T-helper 22 cell (primary cell): ENCODE data around the gene UGT1A4.
"Not testable (repeated sequence)": the region's sequence is repeated elsewhere in the genome, so short reads cannot be mapped to it uniquely, and the experiment has no call there.

Experiments
- DNase-seq: peaks from one replicate; pipeline ENCODE4 v3.0.0-alpha.2; 2020; ENCODE audit warnings: low read depth

UGT1A4 gene

GRCh38 chr2:233700028-233700635 lies 18.4 kb upstream of the UGT1A4 start:
- DNase-seq = no peak

- not testable (repeated sequence) for DNase-seq
These were observed 17.7 kb upstream of the UGT1A4 start for GRCh38 chr2:233700842-233701241.

- DNase-seq = no peak
These were observed 16.3 kb upstream of the UGT1A4 start for GRCh38 chr2:233702238-233702637.

GRCh38 chr2:233705911-233706506 lies 12.5 kb upstream of the UGT1A4 start:
- no peak for DNase-seq

- DNase-seq = no peak
These were observed 11.8 kb upstream of the UGT1A4 start for GRCh38 chr2:233706720-233707119.

- no peak for DNase-seq
These were observed 10.4 kb upstream of the UGT1A4 start for GRCh38 chr2:233707940-233708644.

GRCh38 chr2:233708942-233709341 lies 9.6 kb upstream of the UGT1A4 start:
- DNase-seq = no peak

- DNase-seq = peak; percentile 7
These were observed 7.1 kb upstream of the UGT1A4 start for GRCh38 chr2:233711312-233712008.

- no peak for DNase-seq
These were observed 5.8 kb upstream of the UGT1A4 start, which contains the start of gene UGT1A5 for GRCh38 chr2:233712611-233713261. UGT1A5 (plus strand) TSS chr2:233712907; CDS start chr2:233712992, 85 bp downstream.

- DNase-seq = no peak
These were observed 5.3 kb upstream of the UGT1A4 start for GRCh38 chr2:233713262-233713615.

GRCh38 chr2:233714121-233714520 lies 4.4 kb upstream of the UGT1A4 start:
- no peak for DNase-seq

- no peak for DNase-seq
These were observed 10.3 kb downstream of the UGT1A4 start, which contains the start of gene UGT1A3 for GRCh38 chr2:233728723-233729301. UGT1A3 (plus strand) TSS chr2:233729042; CDS start chr2:233729127, 85 bp downstream.

GRCh38 chr2:233736868-233737653 lies 18.5 kb downstream of the UGT1A4 start:
- not testable (repeated sequence) for DNase-seq

GRCh38 chr2:233740870-233741269 lies 22.3 kb downstream of the UGT1A4 start:
- no peak for DNase-seq

GRCh38 chr2:233743464-233744259 lies 25.1 kb downstream of the UGT1A4 start:
- DNase-seq = no peak

GRCh38 chr2:233745073-233745755 lies 26.7 kb downstream of the UGT1A4 start:
- DNase-seq = no peak

GRCh38 chr2:233745838-233746237 lies 27.3 kb downstream of the UGT1A4 start:
- not testable (repeated sequence) for DNase-seq

- DNase-seq = no peak
These were observed 28.1 kb downstream of the UGT1A4 start for GRCh38 chr2:233746475-233747282.

- no peak for DNase-seq
These were observed 28.7 kb downstream of the UGT1A4 start for GRCh38 chr2:233747283-233747544.
